ENCODE data around the gene FGD4.

GRCh38 chr12:32544893-32545292 is 145.5 kb downstream of the FGD4 start:
- TF ChIP-seq CTCF (IDR thresholded peaks at IDR 0.05; ENCODE audit: borderline replicate concordance, extremely low read depth, low read length, poor library complexity, severe bottlenecking): no peak
- TF ChIP-seq EZH2 (IDR thresholded peaks at IDR 0.05; ENCODE audit: borderline replicate concordance, low read depth, low read length, severe bottlenecking): no peak
